ENCODE results near the gene KRTAP4-12. TPM values are rescaled to one million over a fixed set of nuclear protein-coding genes. Genes with fewer than 3 reads are reported as not detected.
"Not testable (repeated sequence)": the region's sequence is repeated elsewhere in the genome, so short reads cannot be mapped to it uniquely, and the experiment has no call there.

Gene KRTAP4-12
- total RNA-seq, 4 donors from 2014 or later = not detected

DNA sequence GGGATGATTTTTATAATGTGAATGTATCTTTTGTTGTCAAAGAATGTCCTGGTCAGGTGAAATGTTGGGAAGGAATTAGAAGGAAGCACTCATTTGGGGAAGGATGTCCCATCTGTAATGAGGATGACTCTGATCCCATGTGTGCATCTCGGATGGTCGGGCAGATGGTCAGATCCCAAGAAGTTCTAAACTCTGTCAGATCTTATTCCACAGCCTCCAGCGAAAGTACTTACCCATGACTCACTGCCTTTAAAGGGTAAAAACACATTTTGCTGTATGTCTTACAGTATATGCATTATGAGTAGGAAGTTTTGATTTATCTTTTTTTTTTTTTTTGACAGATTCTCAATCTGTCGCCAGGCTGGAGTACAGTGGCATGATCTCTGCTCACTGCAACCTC is 5.3 kb downstream of the KRTAP4-12 start:
- H3K4me3 ChIP-seq = no peak overlapping the region
- no peaks in the 10 kb centered on the region for H3K9me3 ChIP-seq
- TF ChIP-seq EP300 (IDR thresholded peaks at IDR 0.05) = no peak
- TF ChIP-seq, protein P1, sequence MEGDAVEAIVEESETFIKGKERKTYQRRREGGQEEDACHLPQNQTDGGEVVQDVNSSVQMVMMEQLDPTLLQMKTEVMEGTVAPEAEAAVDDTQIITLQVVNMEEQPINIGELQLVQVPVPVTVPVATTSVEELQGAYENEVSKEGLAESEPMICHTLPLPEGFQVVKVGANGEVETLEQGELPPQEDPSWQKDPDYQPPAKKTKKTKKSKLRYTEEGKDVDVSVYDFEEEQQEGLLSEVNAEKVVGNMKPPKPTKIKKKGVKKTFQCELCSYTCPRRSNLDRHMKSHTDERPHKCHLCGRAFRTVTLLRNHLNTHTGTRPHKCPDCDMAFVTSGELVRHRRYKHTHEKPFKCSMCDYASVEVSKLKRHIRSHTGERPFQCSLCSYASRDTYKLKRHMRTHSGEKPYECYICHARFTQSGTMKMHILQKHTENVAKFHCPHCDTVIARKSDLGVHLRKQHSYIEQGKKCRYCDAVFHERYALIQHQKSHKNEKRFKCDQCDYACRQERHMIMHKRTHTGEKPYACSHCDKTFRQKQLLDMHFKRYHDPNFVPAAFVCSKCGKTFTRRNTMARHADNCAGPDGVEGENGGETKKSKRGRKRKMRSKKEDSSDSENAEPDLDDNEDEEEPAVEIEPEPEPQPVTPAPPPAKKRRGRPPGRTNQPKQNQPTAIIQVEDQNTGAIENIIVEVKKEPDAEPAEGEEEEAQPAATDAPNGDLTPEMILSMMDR (IDR thresholded peaks at IDR 0.05) = no peak
- TF ChIP-seq POLR2AphosphoS5 (IDR thresholded peaks at IDR 0.05) = no peak
- TF ChIP-seq POLR2A (IDR thresholded peaks at IDR 0.05) = no peak
- no peaks in the 10 kb centered on the region for H3K4me1 ChIP-seq
- no peaks in the 10 kb centered on the region for H3K36me3 ChIP-seq
- no peak for ATAC-seq
- no peak overlapping the region for H3K27ac ChIP-seq
- WGBS, 2 donors (ENCODE audit: low coverage in 1 of 2) = 67 to 90% methylated on average over 1 to 4 of the region's 4 CpGs
- H3K27me3 ChIP-seq = peaks cover 38% of the 10 kb centered on the region

DNA sequence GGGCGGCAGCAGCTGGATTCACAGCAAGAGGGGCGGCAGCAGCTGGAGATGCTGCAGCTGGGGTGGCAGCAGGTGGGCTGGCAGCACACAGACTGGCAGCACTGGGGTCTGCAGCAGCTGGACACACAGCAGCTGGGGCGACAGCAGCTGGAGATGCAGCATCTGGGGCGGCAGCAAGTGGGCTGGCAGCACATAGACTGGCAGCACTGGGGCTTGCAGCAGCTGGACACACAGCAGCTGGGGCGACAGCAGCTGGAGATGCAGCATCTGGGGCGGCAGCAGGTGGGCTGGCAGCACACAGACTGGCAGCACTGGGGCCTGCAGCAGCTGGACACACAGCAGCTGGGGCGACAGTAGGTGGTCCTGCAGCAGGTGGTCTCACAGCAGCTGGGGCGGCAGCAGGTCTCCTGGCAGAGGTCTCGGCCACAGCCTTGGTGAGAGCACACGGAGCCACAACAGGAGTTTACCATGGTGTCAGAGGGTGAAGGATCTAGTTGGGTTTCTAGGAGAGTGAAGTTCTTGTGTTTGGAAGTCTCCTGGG is 6.1 kb downstream of the KRTAP4-12 start, which contains the start of gene KRTAP4-11:
Gene KRTAP4-11, minus strand, starts transcription at position 528 of the 541 bp plus-strand sequence. Its CDS starts 58 bp downstream, at position 470.
- not testable (repeated sequence) for H3K4me3 ChIP-seq, H3K36me3 ChIP-seq, H3K9me3 ChIP-seq, H3K4me1 ChIP-seq, ATAC-seq, H3K27ac ChIP-seq
- WGBS, 2 donors (ENCODE audit: low coverage in 1 of 2) = 20 to 91% methylated on average over 2 to 4 of the region's 10 CpGs
- H3K27me3 ChIP-seq = peaks cover 31% of the 10 kb centered on the region

DNA sequence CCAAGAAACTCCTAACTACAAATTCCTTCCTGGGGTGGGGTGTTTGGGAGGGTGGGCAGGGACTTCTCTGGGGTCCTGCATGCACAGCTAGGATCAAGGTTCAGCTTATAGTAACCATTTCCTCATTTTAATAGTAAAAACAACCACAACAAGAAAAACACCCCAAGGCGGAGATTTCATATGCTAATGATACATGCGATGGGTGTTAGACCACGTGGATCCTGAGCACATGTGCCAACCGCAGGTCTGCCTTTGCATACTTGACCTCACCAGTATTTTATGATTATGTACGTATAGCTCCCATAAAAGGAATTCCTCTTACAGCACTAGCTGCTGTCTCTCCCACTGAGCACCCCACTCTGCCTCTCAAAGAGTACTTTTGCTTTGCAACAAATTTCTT is 7.7 kb downstream of the KRTAP4-12 start:
- ATAC-seq = no peak
- H3K4me3 ChIP-seq = no peak overlapping the region
- no peaks in the 10 kb centered on the region for H3K4me1 ChIP-seq
- peaks cover 27% of the 10 kb centered on the region for H3K27me3 ChIP-seq
- H3K27ac ChIP-seq = no peak overlapping the region
- no peaks in the 10 kb centered on the region for H3K36me3 ChIP-seq
- TF ChIP-seq POLR2A (IDR thresholded peaks at IDR 0.05) (no peak), EP300 (IDR thresholded peaks at IDR 0.05) (no peak), POLR2AphosphoS5 (IDR thresholded peaks at IDR 0.05) (no peak)
- TF ChIP-seq, protein P1 (IDR thresholded peaks at IDR 0.05) = no peak
- WGBS, 2 donors (ENCODE audit: low coverage in 1 of 2) = 51 to 55% methylated on average over 5 of the region's 5 CpGs
- no peaks in the 10 kb centered on the region for H3K9me3 ChIP-seq

DNA sequence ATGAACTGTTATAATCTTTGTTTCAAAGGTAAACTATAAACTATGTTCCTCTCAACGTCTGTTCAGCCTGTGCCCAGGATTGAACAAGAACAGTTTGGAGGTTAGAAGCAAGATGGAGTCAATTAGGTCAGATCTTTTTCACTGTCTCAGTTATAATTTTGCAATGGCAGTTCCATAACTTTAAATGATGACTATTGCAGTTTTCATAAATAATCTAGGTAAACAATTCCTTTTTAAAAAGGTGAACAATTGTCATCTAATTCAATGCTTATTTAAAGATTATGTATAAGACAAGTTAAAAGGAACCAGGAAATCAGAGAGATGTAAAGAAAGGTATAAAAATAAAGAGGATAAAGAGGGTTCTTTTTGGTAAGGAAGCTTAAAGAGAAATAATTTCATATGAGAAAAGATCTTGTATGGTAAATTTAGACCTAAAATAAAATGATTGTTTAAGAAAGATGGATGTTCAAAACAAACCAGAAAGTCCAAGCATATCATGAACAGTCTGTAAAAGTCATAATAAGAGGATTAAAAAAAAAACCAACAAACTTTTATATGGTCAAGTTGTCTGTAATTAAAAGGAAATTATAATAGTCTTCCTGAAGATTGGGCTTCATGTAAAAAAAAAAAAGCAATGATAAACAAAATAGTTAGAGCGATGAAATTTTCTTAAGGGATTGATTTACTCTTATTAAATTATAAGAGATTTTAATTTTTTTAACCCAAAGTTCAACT is 12.7 kb downstream of the KRTAP4-12 start:
- H3K36me3 ChIP-seq = no peaks in the 10 kb centered on the region
- no peaks in the 10 kb centered on the region for H3K4me1 ChIP-seq
- no peak overlapping the region for H3K4me3 ChIP-seq
- H3K27ac ChIP-seq = no peak overlapping the region
- no peaks in the 10 kb centered on the region for H3K9me3 ChIP-seq
- no peak for ATAC-seq
- peaks cover 21% of the 10 kb centered on the region for H3K27me3 ChIP-seq
- TF ChIP-seq POLR2AphosphoS5 (IDR thresholded peaks at IDR 0.05) (no peak), POLR2A (IDR thresholded peaks at IDR 0.05) (no peak), EP300 (IDR thresholded peaks at IDR 0.05) (no peak)
- TF ChIP-seq, protein P1 (IDR thresholded peaks at IDR 0.05) = no peak
- 77 to 81% methylated on average over 2 of the region's 2 CpGs for WGBS, 2 donors (ENCODE audit: low coverage in 1 of 2)

DNA sequence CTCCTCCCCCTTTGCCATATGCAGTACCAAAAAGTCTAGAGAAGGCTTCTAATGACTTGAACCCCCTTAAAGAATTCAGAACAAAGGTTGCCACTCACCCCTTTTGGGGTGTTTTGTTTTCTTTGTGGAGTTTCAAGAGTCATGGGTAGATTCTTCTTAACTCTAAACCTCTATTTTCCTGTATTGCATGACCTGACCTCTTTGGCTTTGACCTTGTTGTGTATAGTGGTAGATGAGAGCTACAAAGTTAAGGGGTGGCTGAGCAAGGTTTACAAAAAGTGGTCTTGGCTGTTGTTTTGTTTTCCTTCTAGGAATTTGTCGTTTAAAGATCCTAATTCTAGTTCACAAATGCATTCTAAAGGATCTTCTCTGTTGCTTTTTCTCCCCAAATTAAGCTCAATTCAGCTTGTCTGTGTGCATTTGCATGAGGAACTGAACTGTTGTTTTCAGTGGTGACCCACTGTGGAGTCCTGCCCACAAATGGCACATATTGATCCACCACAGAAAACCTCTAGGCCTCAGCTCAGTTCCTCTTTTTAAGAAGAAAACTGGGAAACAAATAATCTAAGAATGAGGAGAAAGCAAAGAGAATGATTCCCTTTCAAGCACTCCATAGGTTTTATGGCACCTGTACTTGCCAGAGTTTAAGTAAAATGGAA is 15.1 kb downstream of the KRTAP4-12 start:
- ATAC-seq, H3K4me1 ChIP-seq, H3K9me3 ChIP-seq, H3K36me3 ChIP-seq, H3K27ac ChIP-seq, H3K4me3 ChIP-seq: not testable (repeated sequence)
- H3K27me3 ChIP-seq = peaks cover 22% of the 10 kb centered on the region
- 0 to 17% methylated on average over 1 of the region's 1 CpG for WGBS, 2 donors (ENCODE audit: low coverage in 1 of 2)
